ENCODE results near the gene ZNF285.
"Not testable (repeated sequence)": the region's sequence is repeated elsewhere in the genome, so short reads cannot be mapped to it uniquely, and the experiment has no call there.

Gene ZNF285

GRCh38 chr19:44401139-44402115 is at the start of gene ZNF285:
TSS of gene ZNF285 (minus strand) at chr19:44401608. CDS start at chr19:44397213, 4,395 bp downstream.
- no peak for DNase-seq

DNA sequence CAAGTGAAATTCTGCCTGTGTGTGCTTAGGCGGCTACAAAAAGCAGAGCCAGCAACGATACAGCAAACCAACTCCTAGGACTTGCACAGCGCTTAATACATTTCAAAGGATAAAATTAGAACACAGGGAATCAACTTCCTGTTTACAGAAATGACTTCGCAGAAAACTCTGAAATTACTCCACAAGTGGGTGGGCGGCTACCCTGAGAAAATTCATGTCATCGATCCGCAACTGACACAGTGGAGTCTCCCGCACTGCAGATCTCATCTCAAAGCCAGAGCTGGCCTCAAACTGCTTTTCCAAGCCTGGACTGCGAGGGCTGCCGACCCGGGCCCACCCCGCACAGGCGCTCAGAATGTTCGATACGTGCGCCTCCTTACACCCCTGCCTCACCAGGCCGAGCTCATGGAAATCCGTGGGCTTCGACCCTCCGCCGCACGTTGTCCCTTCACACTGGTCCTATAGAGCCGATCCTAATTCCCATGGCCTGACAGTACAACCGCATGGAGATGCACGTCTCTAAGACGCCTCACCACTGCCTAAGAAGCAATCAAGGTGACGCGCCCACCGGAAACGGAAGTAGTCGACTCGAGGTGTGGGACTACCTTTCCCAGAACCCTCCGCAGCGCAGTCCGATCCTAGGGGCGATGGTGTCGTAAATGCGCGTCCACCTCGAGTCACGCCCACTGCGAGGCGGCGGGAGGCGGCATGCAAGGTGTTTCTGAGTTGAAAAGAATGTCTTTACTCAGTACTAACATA is 46.7 kb upstream of the ZNF285 start, which contains the start of gene ZNF229:
ZNF229 (minus strand) TSS at position 557 of the 759 bp plus-strand sequence. CDS start 5,625 bp downstream, outside the sequence.
- no peak for DNase-seq

GRCh38 chr19:44438441-44438840 is 37.0 kb upstream of the ZNF285 start:
- no peak for DNase-seq

- no peak for DNase-seq
These were observed 34.0 kb upstream of the ZNF285 start for GRCh38 chr19:44435441-44435840.

DNA sequence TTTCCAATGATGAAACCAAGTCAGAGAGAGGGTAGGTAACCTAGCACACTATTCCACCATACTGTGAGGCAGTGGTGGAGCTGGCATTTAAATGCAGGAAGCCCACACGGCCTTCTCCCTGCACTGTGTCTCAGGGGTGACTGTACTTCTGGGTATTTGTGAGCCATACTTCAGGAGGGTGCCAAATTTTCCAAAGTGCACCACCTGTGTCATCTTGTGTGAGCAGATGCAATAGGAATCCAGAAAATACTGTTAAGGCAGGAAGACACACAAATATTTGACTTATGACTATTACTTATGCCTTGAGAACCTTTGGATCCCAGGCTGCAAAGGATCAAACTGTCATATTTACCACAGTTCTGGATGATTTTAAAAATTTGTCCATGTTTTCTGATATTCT is 29.5 kb upstream of the ZNF285 start:
- DNase-seq = no peak

DNA sequence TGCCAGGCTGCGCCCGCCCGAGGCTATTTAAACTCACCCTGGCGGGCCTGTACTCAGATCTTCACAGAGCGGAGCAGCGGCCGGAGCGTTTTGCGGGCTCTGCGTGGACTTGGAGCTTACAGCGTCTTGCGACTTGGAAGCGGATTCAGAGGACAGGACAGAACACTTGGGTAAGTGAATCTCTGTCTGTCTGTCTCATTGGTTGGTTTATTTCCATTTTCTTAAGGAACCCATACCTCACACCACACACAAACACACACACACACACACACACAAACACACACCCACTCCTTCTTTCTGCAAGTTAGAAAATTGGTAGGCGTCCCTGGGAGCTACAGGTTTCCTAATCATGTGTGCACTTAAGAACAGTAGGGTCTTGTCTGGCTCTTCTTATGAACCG is 14.1 kb upstream of the ZNF285 start:
- not testable (repeated sequence) for DNase-seq

DNA sequence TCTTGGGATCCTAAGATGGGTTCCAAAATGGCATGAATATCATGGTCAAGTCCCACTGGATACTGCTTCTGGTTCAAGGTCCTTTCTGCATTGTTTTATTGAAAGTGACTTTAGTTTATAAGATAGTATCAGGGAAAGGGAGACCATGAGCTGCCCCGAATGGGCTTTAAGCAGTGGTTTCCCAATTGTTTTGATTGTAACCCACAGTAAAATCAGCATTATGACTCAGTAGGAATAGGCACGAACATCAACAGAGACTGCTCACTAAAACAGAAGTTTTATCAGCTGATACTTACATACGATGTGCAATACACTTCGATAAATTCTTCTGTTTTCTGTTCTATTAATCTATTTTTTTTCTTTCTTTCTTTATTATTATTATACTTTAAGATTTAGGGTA is 12.1 kb downstream of the ZNF285 start:
- not testable (repeated sequence) for DNase-seq

GRCh38 chr19:44374789-44375188 is 26.6 kb downstream of the ZNF285 start:
- no peak for DNase-seq

- DNase-seq = no peak
These were observed 29.5 kb downstream of the ZNF285 start for GRCh38 chr19:44371815-44372480.

DNA sequence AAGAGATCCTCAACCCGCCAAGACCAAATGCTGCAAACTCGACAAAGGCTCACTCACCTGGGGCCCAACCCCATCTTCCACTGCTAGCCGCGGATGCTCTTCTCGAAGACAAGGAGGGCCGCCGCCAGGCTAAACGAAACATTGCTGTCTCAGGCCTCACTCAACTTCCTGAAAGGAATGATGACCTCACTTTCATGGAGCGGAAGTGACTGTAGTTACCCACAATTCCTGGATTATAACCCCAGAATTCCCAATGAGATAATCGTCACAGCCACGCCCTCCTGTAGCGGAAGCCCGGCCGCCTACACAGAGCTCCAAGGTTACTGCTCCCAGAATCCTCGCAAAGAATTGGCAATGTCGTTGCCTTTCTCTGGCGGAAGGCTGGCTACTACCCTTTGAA is 34.4 kb downstream of the ZNF285 start:
- no peak for DNase-seq

DNA sequence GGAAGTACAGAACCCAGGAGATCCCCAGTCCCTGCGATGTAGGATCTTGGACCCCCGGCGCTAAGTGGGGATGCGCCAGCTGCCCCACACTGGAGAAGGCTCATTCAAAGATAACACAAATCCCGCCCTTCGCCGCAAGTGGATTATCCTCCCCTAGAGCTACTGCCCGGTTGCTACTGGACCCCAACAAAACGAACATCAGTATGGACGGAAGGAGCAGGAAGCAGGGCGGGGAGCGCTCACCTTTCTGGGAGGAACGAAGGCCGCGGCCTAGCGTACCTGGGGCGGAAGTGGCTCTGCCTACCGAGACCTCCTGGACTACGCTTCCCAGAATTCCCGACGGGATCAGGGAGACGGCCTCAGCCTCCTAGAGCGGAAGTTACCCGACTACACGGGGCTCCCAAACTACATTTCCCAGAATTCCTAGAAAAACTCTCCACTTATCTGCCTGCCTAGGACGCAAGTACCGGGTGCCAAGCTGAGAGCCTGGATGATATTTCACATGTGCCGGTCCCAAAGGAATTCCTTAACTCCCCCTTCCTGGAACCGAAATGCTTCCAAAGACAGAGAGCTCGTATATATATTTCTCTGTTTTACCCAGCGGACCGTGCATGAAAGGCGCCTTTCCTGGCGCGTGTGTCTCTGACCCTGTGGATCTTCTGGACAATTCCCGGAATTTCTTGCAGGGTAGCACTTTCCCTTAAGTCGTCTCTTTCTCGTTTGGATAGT is 44.9 kb downstream of the ZNF285 start, which contains the start of gene ZNF112:
ZNF112 (minus strand) TSS at position 298 of the 729 bp plus-strand sequence. CDS start 16,141 bp downstream, outside the sequence.
- DNase-seq = no peak

- no peak for DNase-seq
These were observed 54.9 kb downstream of the ZNF285 start for GRCh38 chr19:44346556-44346955.

DNA sequence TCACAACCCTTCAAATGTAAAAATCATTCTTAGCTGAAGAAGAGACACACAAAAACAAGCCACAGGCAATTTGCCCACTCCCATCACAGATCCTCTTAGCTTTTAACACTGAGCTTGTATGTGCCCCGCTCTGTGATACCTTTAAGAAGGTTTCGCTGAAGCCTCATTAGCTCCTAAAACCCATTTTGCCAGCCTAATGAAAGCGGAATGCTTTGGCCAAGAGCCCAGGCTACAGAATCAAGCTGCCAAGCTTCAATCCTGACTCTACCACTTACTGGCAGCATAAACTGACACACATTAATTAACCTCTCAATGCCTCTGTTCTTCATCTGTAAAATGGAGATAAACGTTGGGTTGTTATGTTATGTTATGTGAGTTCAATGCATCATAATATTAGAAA is 55.4 kb downstream of the ZNF285 start:
- no peak for DNase-seq

DNA sequence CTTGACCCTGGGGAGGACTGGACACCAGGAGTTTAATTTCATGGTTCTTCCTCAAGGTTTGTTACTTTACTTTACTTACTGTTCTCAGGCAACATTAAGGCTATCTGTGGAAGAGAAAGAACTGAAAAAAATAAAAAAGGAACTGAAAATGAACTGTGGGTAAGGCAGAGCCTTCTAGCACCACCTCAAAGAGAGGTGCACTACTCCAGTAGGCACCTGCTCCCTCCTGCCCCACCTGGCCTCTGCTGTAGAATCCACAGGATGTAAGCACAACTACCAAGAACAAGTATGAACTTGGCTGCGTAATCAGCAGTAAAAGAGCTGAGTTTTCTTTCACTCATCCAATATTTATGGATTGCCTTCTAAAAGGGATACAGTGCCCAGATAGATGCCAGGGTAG is 57.2 kb downstream of the ZNF285 start:
- no peak for DNase-seq

DNA sequence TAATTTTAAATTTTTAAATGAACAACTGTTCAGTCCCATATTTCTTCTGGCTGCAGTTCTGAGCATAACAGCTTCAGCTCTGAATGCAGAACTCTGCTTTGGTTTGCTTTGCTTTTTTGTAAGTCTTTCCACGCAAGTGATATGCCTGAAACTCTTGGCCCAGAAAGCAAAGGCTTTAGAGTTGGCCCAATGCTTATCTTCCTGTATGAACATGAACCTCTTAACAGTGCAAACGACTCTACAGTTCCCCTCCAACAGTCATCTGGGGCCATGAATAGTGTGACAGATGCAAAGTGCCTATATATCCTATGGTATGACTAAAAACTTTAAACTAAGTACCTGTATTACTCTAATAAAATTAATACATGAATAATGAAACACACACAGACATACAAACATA is 59.6 kb downstream of the ZNF285 start:
- DNase-seq = no peak

DNA sequence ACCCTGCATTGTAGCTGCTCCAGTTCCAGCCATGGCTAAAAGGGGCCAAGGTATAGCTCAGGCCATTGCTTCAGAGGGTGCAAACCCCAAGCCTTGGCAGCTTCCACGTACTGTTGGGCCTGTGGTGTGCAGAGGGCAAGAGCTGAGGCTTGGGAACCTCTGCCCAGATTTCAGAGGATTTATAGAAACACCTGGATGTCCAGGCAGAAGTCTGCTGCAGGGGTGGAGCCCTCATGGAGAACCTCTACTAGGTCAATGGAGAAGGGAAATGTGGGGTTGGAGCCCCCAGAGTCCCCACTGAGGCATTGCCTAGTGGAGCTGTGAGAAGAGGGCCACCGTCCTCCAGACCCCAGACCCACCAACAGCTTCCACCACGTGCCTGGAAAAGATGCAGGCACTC is 66.8 kb downstream of the ZNF285 start:
- not testable (repeated sequence) for DNase-seq

All from cortex of kidney (tissue), 1 donor.